Stimulated activated naive CD8-positive, alpha-beta T cell treated with anti-CD3 and anti-CD28 coated beads, Interleukin-15, Interleukin-2, amounts not matched to agents 100 ng/mL and 50 ng/mL, for 24 hours (primary cell): ENCODE data around the gene CHRNA4.

Experiments used
- H3K27ac Mint-ChIP-seq: one replicate; pipeline ENCODE4 v1.8.0; 2021; ENCODE audit warnings: mild to moderate bottlenecking, mixed read lengths
- H3K27me3 Mint-ChIP-seq: one replicate; pipeline ENCODE4 v1.8.0; 2021; ENCODE audit warnings: mixed read lengths
- H3K36me3 Mint-ChIP-seq: one replicate; pipeline ENCODE4 v1.8.0; 2021; ENCODE audit warnings: low read depth, mixed read lengths
- H3K4me1 Mint-ChIP-seq: one replicate; pipeline ENCODE4 v1.8.0; 2021; ENCODE audit warnings: low read depth, mixed read lengths
- H3K4me3 Mint-ChIP-seq: one replicate; pipeline ENCODE4 v1.8.0; 2021; ENCODE audit warnings: mild to moderate bottlenecking, mixed read lengths
- H3K9me3 Mint-ChIP-seq: one replicate; pipeline ENCODE4 v1.8.0; 2021; ENCODE audit warnings: mixed read lengths

CHRNA4 gene

GRCh38 chr20:63401384-63402110 is 40.4 kb upstream of the CHRNA4 start:
- no peak overlapping the region for H3K27ac Mint-ChIP-seq
- H3K27me3 Mint-ChIP-seq: no peaks in the 10 kb centered on the region
- no peaks in the 10 kb centered on the region for H3K9me3 Mint-ChIP-seq
- no peak overlapping the region for H3K4me3 Mint-ChIP-seq
- H3K4me1 Mint-ChIP-seq: no peaks in the 10 kb centered on the region
- H3K36me3 Mint-ChIP-seq: no peaks in the 10 kb centered on the region

GRCh38 chr20:63400486-63401210 is 39.5 kb upstream of the CHRNA4 start:
- H3K4me3 Mint-ChIP-seq: no peak overlapping the region
- no peaks in the 10 kb centered on the region for H3K27me3 Mint-ChIP-seq
- H3K27ac Mint-ChIP-seq: no peak overlapping the region
- H3K4me1 Mint-ChIP-seq: no peaks in the 10 kb centered on the region
- H3K36me3 Mint-ChIP-seq: no peaks in the 10 kb centered on the region
- no peaks in the 10 kb centered on the region for H3K9me3 Mint-ChIP-seq

- no peaks in the 10 kb centered on the region for H3K36me3 Mint-ChIP-seq
- no peak overlapping the region for H3K4me3 Mint-ChIP-seq
- H3K4me1 Mint-ChIP-seq: no peaks in the 10 kb centered on the region
- no peaks in the 10 kb centered on the region for H3K9me3 Mint-ChIP-seq
- no peaks in the 10 kb centered on the region for H3K27me3 Mint-ChIP-seq
- H3K27ac Mint-ChIP-seq: no peak overlapping the region
These were observed 38.6 kb upstream of the CHRNA4 start for GRCh38 chr20:63399596-63400375.

- Mint-ChIP-seq H3K36me3 (no peaks in the 10 kb centered on the region), H3K27me3 (no peaks in the 10 kb centered on the region), H3K4me1 (no peaks in the 10 kb centered on the region), H3K4me3 (no peak overlapping the region), H3K27ac (no peak overlapping the region), H3K9me3 (no peaks in the 10 kb centered on the region)
These were observed 37.8 kb upstream of the CHRNA4 start for GRCh38 chr20:63398744-63399514.

GRCh38 chr20:63397946-63398450 is 36.8 kb upstream of the CHRNA4 start:
- Mint-ChIP-seq H3K36me3 (no peaks in the 10 kb centered on the region), H3K27me3 (no peaks in the 10 kb centered on the region), H3K4me1 (no peaks in the 10 kb centered on the region), H3K27ac (no peak overlapping the region), H3K4me3 (no peak overlapping the region), H3K9me3 (no peaks in the 10 kb centered on the region)

- no peaks in the 10 kb centered on the region for H3K9me3 Mint-ChIP-seq
- H3K27ac Mint-ChIP-seq: no peak overlapping the region
- H3K36me3 Mint-ChIP-seq: no peaks in the 10 kb centered on the region
- no peaks in the 10 kb centered on the region for H3K4me1 Mint-ChIP-seq
- no peaks in the 10 kb centered on the region for H3K27me3 Mint-ChIP-seq
- H3K4me3 Mint-ChIP-seq: no peak overlapping the region
These were observed 36.1 kb upstream of the CHRNA4 start for GRCh38 chr20:63397155-63397843.

GRCh38 chr20:63396300-63396699 is 35.2 kb upstream of the CHRNA4 start:
- no peaks in the 10 kb centered on the region for H3K9me3 Mint-ChIP-seq
- H3K36me3 Mint-ChIP-seq: no peaks in the 10 kb centered on the region
- H3K4me1 Mint-ChIP-seq: no peaks in the 10 kb centered on the region
- no peak overlapping the region for H3K27ac Mint-ChIP-seq
- H3K27me3 Mint-ChIP-seq: no peaks in the 10 kb centered on the region
- H3K4me3 Mint-ChIP-seq: no peak overlapping the region

- Mint-ChIP-seq H3K36me3 (no peaks in the 10 kb centered on the region), H3K4me1 (no peaks in the 10 kb centered on the region), H3K27ac (no peak overlapping the region)
These were observed 34.6 kb upstream of the CHRNA4 start for GRCh38 chr20:63395723-63396122.

GRCh38 chr20:63394920-63395455 is 33.8 kb upstream of the CHRNA4 start:
- H3K36me3 Mint-ChIP-seq: no peaks in the 10 kb centered on the region
- H3K4me1 Mint-ChIP-seq: no peaks in the 10 kb centered on the region
- no peaks in the 10 kb centered on the region for H3K27me3 Mint-ChIP-seq
- no peak overlapping the region for H3K27ac Mint-ChIP-seq
- H3K9me3 Mint-ChIP-seq: no peaks in the 10 kb centered on the region
- H3K4me3 Mint-ChIP-seq: no peak overlapping the region

More at GRCh38 chr20:63395723-63396122, 34.6 kb upstream of the CHRNA4 start:
- H3K27me3 Mint-ChIP-seq: no peaks in the 10 kb centered on the region
- H3K9me3 Mint-ChIP-seq: no peaks in the 10 kb centered on the region
- no peak overlapping the region for H3K4me3 Mint-ChIP-seq

GRCh38 chr20:63394069-63394919 is 33.1 kb upstream of the CHRNA4 start:
- Mint-ChIP-seq H3K27me3 (no peaks in the 10 kb centered on the region), H3K9me3 (no peaks in the 10 kb centered on the region), H3K4me1 (no peaks in the 10 kb centered on the region), H3K36me3 (no peaks in the 10 kb centered on the region), H3K27ac (no peak overlapping the region), H3K4me3 (no peak overlapping the region)

- H3K36me3 Mint-ChIP-seq: no peaks in the 10 kb centered on the region
- no peak overlapping the region for H3K4me3 Mint-ChIP-seq
These were observed 32.4 kb upstream of the CHRNA4 start for GRCh38 chr20:63393566-63393965.

GRCh38 chr20:63392465-63393365 is 31.6 kb upstream of the CHRNA4 start:
- Mint-ChIP-seq H3K4me3 (no peak overlapping the region), H3K4me1 (no peaks in the 10 kb centered on the region), H3K27me3 (peaks cover 3% of the 10 kb centered on the region), H3K27ac (no peak overlapping the region), H3K9me3 (peaks cover 5% of the 10 kb centered on the region), H3K36me3 (no peaks in the 10 kb centered on the region)

More at GRCh38 chr20:63393566-63393965, 32.4 kb upstream of the CHRNA4 start:
- Mint-ChIP-seq H3K9me3 (no peaks in the 10 kb centered on the region), H3K4me1 (no peaks in the 10 kb centered on the region), H3K27me3 (no peaks in the 10 kb centered on the region), H3K27ac (no peak overlapping the region)
